Measurements from ENCODE around the gene NAB2. TPM values are rescaled to one million over a fixed set of nuclear protein-coding genes. Genes with fewer than 3 reads are reported as not detected.
"Not testable (repeated sequence)": the region's sequence is repeated elsewhere in the genome, so short reads cannot be mapped to it uniquely, and the experiment has no call there.

NAB2 gene
- total RNA-seq, 2 donors from 2014 or later, result 27.0 to 36.3 TPM

DNA sequence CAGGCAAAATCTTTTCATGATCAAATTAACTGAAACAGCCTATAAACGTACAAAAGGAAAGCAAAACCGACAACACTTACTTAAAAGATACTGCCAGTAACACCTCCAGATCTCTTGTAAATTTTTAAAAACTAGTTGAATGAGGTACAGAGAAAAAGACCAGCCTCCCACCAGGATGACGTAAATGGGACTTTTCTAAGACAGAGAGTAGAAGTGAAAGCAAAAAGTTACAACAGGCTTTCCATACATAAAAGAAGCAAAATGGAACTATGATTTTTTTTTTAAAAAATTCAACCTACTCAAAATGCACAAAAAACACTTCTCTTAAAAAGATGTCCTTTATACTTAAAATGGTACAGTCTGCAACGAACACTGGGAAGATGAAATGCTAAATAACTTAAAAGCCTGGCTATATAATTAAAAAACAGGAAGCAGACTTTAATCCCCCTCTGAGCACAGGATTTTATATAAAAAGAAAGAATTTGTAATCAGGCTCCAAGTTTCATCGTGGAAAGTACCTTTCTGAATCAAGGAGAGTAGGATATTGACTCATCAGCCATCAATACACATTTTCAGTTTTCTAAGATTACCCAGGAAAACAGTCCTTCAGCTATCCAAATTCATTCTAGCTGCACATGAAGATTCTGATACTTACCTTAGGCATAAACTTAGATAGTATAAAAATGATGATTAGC lies 24.8 kb upstream of the NAB2 start:
- no peak for DNase-seq (ENCODE audit: low spot score)
- intact Hi-C loops (cut with DNase I), result loop anchor here (5.0 to 10.0 kb wide), 2 partner anchors 51 to 57 kb away; partner anchors contain the start of genes STAT6 (in 1 of the 2) and ZBTB39 (in 1 of the 2)

DNA sequence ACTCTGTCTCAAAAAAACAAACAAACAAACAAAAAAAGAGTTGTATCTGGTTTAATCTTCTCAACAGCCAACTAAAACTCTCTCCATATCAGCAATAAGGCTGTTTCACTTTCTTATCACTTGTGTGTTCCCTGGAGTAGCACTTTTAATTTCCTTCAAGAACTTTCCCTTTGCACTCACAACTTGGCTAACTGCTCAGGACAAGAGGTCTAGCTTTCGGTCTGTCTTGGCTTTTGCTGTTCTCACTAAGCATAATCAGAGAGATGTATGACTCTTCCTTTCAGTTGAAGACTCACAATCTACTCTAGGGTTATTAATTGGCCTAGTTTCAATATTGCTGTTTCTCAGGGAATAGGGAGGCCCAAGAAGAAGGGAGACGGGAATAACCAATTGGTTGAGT lies 22.7 kb upstream of the NAB2 start:
- intact Hi-C loops (cut with DNase I), result loop anchor here (5.0 to 10.0 kb wide), 3 partner anchors 46 to 309 kb away; partner anchors contain the start of gene STAT6 (in 2 of the 2)
- DNase-seq (ENCODE audit: low spot score), result no peak

DNA sequence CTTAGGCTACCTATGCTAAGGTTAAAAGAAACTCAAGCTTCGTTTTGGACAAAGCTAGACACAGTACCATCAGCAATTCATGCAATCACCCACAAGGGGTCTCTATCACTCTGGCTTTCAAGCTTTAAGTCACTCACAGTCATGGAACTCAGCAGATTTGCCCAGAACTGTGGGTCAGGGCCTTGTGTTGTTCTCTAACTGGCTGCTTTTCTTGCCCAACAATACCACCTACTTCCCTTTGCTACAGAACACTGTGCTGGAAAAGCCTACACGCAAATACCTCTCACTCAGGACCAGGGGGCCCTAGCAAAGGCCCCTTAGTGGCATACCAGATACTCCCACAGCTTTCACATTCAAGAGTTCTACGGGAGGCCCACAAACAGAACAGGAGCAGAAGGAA lies 19.4 kb upstream of the NAB2 start:
- intact Hi-C loops (cut with DNase I), result loop anchor here (5.0 to 10.0 kb wide), 3 partner anchors 43 to 312 kb away; partner anchors contain the start of gene STAT6 (in 2 of the 2)
- no peak for DNase-seq (ENCODE audit: low spot score)

DNA sequence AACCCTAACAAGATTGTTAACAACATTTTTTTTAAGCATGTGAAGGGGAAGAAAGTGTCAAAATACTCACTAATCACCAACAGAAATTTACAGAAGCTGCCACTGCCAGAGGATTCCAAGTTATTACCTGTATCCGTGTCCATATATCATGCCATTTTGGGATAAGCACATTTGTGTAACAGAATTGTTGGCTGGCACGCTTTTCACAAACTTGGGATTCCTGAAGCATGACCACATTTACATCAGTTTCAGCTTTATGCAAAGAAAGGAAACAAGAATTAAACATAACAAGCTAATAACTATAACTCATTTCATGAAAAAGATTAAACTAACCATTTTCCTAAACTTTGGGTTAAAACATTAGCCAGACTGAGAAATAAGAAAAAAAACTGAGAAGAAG lies 16.3 kb upstream of the NAB2 start:
- intact Hi-C loops (cut with DNase I), result loop anchor here in 1 of 2 donors (5.0 kb wide), 1 partner anchor 105 kb away; no protein-coding TSS in a partner anchor
- DNase-seq (ENCODE audit: low spot score), result no peak

DNA sequence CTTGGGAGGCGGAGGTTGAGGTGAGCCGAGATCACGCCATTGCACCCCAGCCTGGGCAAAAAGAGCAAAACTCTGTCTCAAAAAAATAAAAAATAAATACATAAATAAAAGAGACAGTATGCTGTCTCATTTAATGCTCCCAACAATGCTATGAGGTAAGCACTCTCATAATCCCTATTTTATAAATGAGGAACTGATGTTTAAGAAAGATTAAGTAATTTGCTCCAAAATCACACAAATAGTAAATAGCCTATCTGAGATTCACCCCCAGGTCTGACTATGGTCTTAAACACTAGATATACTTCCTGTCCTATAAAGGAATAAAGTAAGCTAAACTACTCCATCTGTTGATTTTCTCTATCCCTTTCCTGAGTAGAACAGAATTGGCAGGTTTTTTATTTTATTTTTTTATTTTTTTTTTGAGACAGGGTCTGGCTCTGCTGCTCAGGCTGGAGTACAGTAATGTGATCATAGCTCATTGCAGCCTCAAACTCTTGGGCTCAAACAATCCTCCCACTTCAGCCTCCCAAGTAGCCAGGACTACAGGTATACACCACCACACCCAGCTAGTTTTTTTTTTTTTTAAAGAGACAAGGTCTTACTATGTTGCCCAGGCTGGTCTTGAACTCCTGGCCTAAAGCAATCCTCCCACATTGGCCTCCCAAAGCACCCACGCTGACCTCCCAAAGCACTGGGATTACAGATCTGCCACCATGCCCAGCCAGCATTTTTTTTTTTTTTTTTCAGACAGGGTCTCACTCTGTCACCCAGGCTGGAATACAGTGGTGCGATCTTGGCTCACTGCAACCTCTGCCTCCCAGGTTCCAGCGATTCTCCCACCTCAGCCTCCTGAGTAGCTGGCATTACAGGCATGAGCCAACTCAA lies 15.1 kb upstream of the NAB2 start:
- intact Hi-C loops (cut with DNase I), result loop anchor here in 1 of 2 donors (5.0 kb wide), 1 partner anchor 103 kb away; no protein-coding TSS in a partner anchor
- DNase-seq (ENCODE audit: low spot score), result not testable (repeated sequence)

DNA sequence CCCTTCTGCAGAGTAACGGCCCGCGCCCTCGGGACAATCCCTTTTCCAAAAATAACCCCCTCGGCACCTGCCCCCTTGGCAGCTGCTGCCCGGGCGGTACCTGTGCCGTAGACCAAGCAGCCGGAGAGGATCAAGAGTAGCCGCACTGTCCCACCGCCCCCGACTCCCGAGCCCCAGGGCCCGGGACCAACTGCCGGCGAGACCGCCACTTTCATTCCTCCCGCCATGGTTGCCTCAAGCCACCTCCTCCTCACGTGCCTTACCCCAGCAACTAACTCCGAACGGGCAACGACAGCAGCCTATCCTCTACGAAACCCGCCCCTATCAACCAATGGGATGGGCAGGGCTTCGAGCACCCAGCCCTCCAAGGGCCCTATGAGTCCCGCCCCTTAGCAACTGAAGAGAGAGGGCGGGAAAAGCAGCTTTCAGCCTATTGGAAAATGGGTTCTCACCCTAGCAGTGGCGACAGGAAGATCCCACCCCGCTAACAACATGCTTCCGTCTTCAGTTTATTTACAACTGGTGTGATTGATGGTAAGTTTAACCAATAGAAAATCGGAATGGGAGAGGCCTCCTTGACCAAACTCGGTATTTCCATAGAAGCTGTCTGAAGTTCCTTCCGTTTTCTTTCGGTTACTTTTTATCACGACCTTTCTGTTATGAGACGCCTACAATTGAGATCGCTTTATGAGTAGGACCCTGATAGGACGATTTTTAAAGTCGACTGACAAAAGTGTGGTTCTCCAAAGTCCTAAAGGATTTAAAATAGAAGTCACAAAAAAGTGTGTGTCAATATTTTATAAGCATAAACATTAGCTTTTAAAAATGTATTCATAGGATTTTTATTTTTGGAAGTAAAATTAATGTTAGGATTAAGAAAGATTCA lies 10.2 kb upstream of the NAB2 start, which contains the start of gene NEMP1:
Gene NEMP1 (minus strand): TSS at position 273 of the 886 bp plus-strand sequence. CDS start 46 bp downstream, at position 227.
- intact Hi-C loops (cut with DNase I), result no loop called here
- DNase-seq (ENCODE audit: low spot score), result peak; percentile 98

DNA sequence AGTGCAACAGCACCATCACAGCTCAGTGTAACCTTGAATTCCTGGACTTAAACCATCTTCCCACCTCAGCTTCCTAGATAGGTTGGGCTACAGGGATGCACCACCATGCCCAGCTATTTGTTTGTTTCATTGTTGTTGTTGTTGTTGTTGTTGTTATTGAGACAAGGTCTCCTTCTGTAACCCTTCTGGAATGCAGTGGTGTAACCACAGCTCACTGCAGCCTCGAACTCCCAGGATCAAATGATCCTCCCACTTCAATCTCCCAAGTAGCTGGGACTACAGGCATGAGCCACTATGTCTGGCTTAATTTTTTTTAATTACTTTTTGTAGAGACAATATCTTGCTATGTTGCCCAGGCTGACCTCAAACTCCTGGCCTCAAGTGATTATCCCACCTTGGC lies 9.1 kb upstream of the NAB2 start:
- no peak for DNase-seq (ENCODE audit: low spot score)
- intact Hi-C loops (cut with DNase I), result no loop called here

DNA sequence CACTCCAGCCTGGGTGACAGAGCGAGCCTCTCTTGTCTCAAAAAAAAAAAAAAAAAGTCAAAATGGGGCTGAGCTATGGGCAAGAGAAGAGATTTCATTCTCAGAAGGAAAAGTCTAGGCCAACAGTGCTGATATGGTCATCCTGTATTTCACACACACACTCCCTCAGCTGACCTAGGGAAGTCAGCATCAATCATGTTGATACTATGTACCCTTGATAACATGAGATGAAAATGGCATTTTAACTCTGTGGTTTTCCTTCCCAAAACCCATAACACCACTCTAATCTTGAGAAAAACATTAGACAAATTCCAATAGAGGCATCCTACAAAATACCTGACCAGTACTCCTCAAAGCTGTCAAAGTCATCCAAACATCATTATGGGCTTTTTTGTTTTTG lies 8.1 kb upstream of the NAB2 start:
- DNase-seq (ENCODE audit: low spot score), result no peak
- intact Hi-C loops (cut with DNase I), result no loop called here

DNA sequence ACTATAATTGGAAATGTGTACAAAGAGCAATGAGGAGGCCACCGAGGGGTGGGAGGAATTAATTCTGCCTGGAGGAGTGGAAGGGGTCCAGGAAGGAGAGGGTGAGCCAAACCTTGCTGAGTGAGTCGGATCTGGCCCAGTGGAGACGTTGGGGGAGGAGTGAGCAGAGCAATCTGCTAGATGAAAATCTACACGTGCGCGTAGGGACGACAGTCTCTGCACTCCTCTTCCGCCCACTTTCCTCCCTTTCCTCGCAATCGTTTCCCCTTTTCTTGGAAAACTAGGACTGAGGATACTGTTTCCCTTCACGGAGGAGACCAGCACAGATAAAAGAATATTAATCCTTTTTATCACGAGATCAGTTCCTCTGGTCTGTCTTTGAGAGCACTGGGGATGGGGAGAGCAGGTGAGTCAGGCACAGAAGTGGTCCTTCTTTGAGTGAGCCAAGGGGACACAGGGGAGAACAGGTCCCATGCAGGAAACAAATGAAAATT lies 2.9 kb upstream of the NAB2 start:
- intact Hi-C loops (cut with DNase I), result no loop called here
- no peak for DNase-seq (ENCODE audit: low spot score)

DNA sequence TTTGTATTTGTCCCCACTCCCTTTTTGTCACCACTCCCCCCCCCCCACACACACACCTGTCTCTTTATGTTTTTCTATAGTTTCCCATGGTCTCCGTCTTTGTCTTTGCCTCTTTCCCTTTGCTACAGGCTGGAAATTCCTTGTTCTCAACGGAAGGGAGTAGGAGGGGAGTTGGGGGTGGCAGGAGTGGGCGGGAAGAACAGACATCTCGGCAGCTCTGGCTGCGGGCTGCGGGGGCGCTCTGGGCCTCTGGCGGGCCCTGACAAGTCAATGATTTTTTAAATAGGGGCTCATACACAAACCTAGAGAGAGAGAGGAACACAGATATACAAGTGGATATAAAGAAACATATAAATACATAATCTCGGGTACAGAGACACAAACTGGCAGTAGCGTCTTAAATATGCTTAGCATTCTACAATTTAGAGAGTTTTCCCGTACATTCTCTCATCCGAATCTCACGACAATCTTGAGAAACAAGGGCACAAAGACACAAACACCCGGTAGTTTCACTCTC lies 2.4 kb upstream of the NAB2 start:
- intact Hi-C loops (cut with DNase I), result no loop called here
- no peak for DNase-seq (ENCODE audit: low spot score)

DNA sequence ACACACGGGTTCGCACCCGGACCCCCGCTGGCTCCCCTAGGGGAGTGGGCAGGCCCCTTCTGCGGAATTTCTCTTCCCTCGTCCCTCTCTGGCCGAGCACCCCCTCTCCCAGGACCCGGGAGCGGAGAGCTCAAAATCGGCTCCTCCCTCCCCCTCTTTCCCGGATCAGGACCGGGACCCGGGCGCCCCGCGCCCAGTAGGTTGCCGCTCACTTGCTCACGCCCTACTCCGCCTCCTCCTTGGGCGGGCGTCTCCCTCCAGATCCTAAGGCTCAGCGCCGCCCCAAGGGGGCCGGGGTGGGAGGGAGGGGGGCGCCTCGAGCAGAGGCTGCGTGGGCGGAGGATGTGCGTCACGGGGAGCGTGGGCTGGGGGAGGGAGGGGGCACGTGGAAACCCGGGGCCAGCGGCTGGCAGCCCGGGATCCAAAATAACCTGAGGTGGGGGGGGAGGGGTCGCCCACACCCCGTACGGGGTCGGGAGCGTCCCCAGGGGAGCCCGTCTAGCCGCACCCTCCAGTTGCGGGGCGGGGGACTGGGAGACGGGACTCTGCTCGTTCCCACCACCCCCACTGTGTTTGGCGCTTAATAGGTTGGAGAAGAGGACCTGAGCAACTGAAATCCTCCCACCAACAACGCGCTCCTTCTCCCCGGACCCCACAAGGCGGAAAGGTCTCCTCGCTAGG lies 1.8 kb upstream of the NAB2 start:
- intact Hi-C loops (cut with DNase I), result no loop called here
- DNase-seq (ENCODE audit: low spot score), result peak; percentile 98

DNA sequence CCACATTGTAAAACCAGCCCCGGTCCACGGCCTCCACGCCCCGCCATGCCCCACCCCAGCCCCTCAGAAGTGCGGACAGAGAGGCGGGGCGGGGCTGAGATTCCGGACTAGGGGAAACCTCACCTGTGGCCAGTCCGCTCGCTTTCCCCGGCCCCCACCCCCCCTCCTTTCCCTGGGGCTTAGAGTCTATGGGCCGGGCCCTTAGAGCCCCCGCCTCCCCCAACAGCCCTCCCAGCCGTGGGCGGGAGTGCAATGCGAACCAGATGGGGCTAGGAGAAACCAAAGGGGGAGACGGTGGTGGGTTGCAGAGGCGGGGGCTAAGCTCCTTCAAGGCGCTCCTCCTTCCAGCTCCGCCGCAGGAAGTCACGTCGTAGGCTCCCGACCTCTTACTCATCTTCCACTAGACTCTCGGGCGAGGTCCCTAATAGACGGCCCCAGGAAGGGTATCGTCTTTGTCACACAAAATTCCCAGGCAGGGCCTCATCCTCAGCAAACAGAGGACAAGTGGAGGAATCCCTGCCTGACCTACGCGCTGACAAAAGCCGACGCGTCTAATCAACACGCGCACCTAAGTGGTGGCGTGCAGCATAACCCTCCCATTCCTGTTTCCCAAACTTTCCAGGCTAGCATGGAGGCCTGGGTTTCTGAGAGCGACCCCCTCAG lies 1.1 kb upstream of the NAB2 start:
- peak; percentile 96 for DNase-seq (ENCODE audit: low spot score)
- intact Hi-C loops (cut with DNase I), result no loop called here

DNA sequence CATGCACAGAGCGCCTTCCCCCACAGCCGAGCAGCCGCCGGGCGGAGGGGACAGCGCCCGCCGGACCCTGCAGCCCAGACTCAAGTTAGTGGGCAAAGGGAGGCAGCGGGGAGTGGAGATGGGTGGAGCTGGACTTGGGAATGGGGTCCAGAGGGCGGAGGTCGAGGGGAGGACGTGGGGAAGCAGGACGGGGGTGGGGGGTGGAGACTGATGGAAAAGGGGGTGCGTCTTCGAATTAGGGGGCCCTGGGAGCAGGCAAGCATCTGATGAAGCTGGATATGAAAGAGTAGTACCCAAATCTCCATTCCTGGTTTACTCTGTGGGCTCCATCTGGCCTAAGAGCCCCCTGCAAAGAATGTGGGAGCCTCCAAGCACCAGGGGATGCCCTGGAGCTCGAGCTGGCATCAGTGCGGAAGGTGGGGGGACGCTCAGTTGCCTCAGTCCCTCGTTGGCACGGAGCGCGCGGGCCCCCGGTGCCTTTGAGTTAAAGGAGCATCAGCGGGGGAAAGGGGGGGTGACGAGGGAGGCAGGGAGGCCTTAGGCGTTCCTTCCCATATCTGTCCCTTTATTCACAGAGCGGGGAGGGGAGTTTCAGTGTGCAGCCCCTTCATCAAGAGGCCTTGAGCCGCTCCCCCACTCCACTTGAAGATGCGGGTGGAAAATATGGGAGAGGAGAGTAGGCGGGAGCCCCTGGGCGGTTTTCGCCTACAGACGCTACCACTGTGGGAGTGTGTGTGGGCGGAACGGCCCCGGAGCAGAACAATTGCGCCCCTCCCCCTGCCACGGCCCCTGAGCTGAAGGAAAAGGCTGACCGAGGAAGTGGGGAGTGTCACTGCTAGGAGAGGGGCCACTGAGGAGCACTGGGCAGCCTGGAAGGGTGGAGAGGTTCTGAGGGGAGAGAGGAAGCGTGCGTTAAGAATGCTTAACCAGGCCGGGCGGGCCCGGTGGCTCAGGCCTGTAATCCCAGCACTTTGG lies 644 bp downstream of the NAB2 start:
- peak; percentile 92 for DNase-seq (ENCODE audit: low spot score)
- intact Hi-C loops (cut with DNase I), result no loop called here

DNA sequence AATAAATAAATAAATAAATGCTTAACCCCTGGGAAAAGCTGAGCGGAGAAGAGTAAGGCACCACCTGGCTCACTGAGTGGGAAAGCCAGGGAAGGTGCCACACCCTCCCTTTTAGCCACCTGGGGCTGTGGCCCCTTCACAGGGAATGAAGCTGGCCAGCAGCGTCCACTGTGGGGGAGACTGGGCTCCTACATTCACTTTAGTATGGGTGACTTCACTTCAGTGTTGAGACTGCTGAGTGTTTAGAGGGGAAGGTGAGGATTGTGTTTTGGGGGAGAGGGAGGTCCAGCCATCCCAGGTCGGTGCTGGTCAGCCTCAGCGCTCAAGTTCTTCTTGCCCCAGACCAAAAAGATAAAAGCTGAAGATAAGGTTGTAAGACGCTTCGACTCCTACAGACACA lies 1.6 kb downstream of the NAB2 start:
- intact Hi-C loops (cut with DNase I), result no loop called here

DNA sequence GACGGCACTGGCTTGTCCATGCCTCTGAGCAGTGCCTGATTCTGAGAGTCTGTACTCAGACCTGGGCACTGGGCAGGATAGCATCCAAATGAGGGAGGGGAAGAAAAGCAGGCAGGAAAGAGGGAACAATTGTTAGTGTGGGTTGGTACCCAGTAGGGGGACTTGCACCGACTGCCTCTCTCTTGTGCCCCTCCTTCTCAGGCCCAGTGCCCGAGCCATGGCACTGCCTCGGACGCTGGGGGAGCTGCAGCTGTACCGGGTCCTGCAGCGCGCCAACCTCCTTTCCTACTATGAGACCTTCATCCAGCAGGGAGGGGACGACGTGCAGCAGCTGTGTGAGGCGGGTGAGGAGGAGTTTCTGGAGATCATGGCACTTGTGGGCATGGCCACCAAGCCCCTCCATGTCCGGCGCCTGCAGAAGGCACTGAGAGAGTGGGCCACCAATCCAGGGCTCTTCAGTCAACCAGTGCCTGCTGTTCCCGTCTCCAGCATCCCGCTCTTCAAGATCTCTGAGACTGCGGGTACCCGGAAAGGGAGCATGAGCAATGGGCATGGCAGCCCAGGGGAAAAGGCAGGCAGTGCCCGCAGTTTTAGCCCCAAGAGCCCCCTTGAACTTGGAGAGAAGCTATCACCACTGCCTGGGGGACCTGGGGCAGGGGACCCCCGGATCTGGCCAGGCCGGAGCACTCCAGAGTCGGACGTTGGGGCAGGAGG lies 2.2 kb downstream of the NAB2 start:
- intact Hi-C loops (cut with DNase I), result no loop called here
- DNase-seq (ENCODE audit: low spot score), result peak; percentile 71

More for the DNA sequence above, 1.6 kb downstream of the NAB2 start:
- DNase-seq (ENCODE audit: low spot score), result no peak
